Inferior parietal cortex (tissue), 1 donor: ENCODE data around the gene TOM1L2.
"Not testable (repeated sequence)": the region's sequence is repeated elsewhere in the genome, so short reads cannot be mapped to it uniquely, and the experiment has no call there.

Experiments
- DNase-seq: peaks from one replicate; pipeline ENCODE4 v3.0.0-alpha.2; 2016; ENCODE audit errors: extremely low spot score

TOM1L2 gene

GRCh38 chr17:17943281-17943984 is 28.8 kb downstream of the TOM1L2 start:
- no peak for DNase-seq

GRCh38 chr17:17942846-17943245 is 29.4 kb downstream of the TOM1L2 start:
- no peak for DNase-seq

- DNase-seq: no peak
Measured at GRCh38 chr17:17941015-17941414, 31.2 kb downstream of the TOM1L2 start.

- DNase-seq: no peak
Measured at GRCh38 chr17:17940441-17940911, 31.7 kb downstream of the TOM1L2 start.

- not testable (repeated sequence) for DNase-seq
Measured at GRCh38 chr17:17939941-17940340, 32.3 kb downstream of the TOM1L2 start.

GRCh38 chr17:17938388-17939107 is 33.7 kb downstream of the TOM1L2 start:
- no peak for DNase-seq

- DNase-seq: no peak
Measured at GRCh38 chr17:17937958-17938357, 34.2 kb downstream of the TOM1L2 start.

- DNase-seq: no peak
Measured at GRCh38 chr17:17937201-17937853, 34.9 kb downstream of the TOM1L2 start.

- no peak for DNase-seq
Measured at GRCh38 chr17:17935321-17936271, 36.6 kb downstream of the TOM1L2 start.

GRCh38 chr17:17934806-17935205 is 37.4 kb downstream of the TOM1L2 start:
- no peak for DNase-seq

- no peak for DNase-seq
Measured at GRCh38 chr17:17934214-17934613, 38.0 kb downstream of the TOM1L2 start.

GRCh38 chr17:17933775-17934174 is 38.4 kb downstream of the TOM1L2 start:
- no peak for DNase-seq

- no peak for DNase-seq
Measured at GRCh38 chr17:17931159-17931558, 41.0 kb downstream of the TOM1L2 start.

GRCh38 chr17:17930674-17931073 is 41.5 kb downstream of the TOM1L2 start:
- DNase-seq: no peak

GRCh38 chr17:17929655-17930380 is 42.4 kb downstream of the TOM1L2 start:
- no peak for DNase-seq

GRCh38 chr17:17928398-17929287 is 43.6 kb downstream of the TOM1L2 start:
- DNase-seq: peak; percentile 58

GRCh38 chr17:17926840-17927449 is 45.3 kb downstream of the TOM1L2 start:
- no peak for DNase-seq

- no peak for DNase-seq
Measured at GRCh38 chr17:17926036-17926435, 46.2 kb downstream of the TOM1L2 start.

- DNase-seq: no peak
Measured at GRCh38 chr17:17924857-17925250, 47.3 kb downstream of the TOM1L2 start.
